Renal pelvis (tissue), 4 donors: ENCODE data around the gene TEK. TPM values are rescaled to one million over a fixed set of nuclear protein-coding genes. Genes with fewer than 3 reads are reported as not detected.
A peak's percentile ranks its signal among the peaks of the same experiment; 100 is the strongest.
"Not testable (repeated sequence)": the region's sequence is repeated elsewhere in the genome, so short reads cannot be mapped to it uniquely, and the experiment has no call there.

Experiments
- DNase-seq: peaks from one replicate; pipeline ENCODE4 v3.0.0-alpha.2; 2013
- polyA plus RNA-seq, 3 donors: library from polyadenylated mRNA; unstranded; fragments of 120-200 nt; gene quantifications; one replicate each; pipeline ENCODE4 v1.2.1, GENCODE V29; 2013; ENCODE audit not compliant: insufficient read length in 3 of 3

TEK gene
- polyA plus RNA-seq, 3 donors, result 33.0 to 38.8 (median 36.7) TPM

GRCh38 chr9:27210588-27210987, 101.6 kb downstream of the TEK start:
- no peak for DNase-seq

GRCh38 chr9:27212191-27212590, 103.2 kb downstream of the TEK start:
- no peak for DNase-seq

GRCh38 chr9:27212621-27213020, 103.6 kb downstream of the TEK start:
- no peak for DNase-seq

- no peak for DNase-seq
These were observed 118.2 kb downstream of the TEK start for GRCh38 chr9:27227192-27227591.

GRCh38 chr9:27239648-27240047, 130.6 kb downstream of the TEK start:
- not testable (repeated sequence) for DNase-seq

GRCh38 chr9:27247756-27248155, 138.7 kb downstream of the TEK start:
- DNase-seq, result peak; percentile 26

GRCh38 chr9:27248702-27249101, 139.7 kb downstream of the TEK start:
- DNase-seq, result no peak

GRCh38 chr9:27258662-27259061, 149.6 kb downstream of the TEK start:
- DNase-seq, result no peak

GRCh38 chr9:27260789-27261516, 151.9 kb downstream of the TEK start:
- DNase-seq, result no peak

GRCh38 chr9:27261517-27262211, 152.6 kb downstream of the TEK start:
- no peak for DNase-seq

- DNase-seq, result no peak
These were observed 163.1 kb downstream of the TEK start for GRCh38 chr9:27272103-27272502.

- no peak for DNase-seq
These were observed 164.2 kb downstream of the TEK start for GRCh38 chr9:27273186-27273585.

GRCh38 chr9:27276193-27277030, 167.4 kb downstream of the TEK start:
- peak; percentile 65 for DNase-seq

GRCh38 chr9:27278374-27278773, 169.3 kb downstream of the TEK start:
- no peak for DNase-seq

GRCh38 chr9:27279611-27280010, 170.6 kb downstream of the TEK start:
- no peak for DNase-seq

Other genes starting within 250 kb of the TEK start
- gene CAAP1, start 216.4 kb upstream of the TEK start, polyA plus RNA-seq, result 10 to 100 TPM; 36.5 to 41.1 (median 38.7) TPM
- gene PLAA, start 162.0 kb upstream of the TEK start, polyA plus RNA-seq, result 10 to 100 TPM; 40.5 to 43.1 (median 41.0) TPM
- 10 to 100 TPM; 33.6 to 41.1 (median 40.9) TPM for gene IFT74, start 152.8 kb upstream of the TEK start, polyA plus RNA-seq
- 10 to 100 TPM; 12.0 to 18.9 (median 14.0) TPM for gene LRRC19, start 103.6 kb upstream of the TEK start, polyA plus RNA-seq
- under 1 TPM in 2 of 3 donors, not detected in 1; 0.31 to 0.77 TPM for gene EQTN, start 187.9 kb downstream of the TEK start, polyA plus RNA-seq